Measurements from ENCODE around the gene ZNF629. TPM values are rescaled to one million over a fixed set of nuclear protein-coding genes. Genes with fewer than 3 reads are reported as not detected.

Gene ZNF629
- total RNA-seq, 2 donors from 2014 or later, result 21.2 to 22.9 TPM

DNA sequence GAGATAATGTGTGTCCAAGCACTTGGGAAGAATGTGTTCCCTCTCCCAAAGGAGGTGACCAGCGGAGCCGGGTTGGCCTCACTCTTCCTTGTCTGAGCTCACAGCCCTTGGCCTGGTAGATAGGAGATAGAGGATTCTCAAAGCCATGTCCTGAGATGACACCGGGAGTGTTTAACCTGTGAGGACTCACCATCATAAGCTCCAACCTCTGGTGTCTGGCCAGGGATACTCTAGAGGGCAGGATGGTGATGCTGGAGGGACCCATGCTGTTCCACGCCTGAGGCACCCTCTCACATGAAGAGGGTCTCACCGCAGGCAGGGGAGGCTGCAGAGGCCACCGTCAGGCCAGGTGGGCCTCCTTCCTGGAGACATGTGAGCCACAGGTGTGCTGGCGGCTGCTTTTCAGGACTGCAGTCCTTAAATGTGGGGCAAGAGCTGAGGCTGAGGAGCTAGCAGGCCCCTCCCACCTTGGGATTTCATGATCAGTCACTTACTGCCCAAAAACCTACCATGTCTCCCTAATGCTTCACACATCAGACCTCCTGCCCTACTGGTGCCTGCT, 6.6 kb upstream of the ZNF629 start:
- H3K27ac ChIP-seq, result no peak overlapping the region
- H3K4me3 ChIP-seq, result no peak overlapping the region
- DNase-seq (ENCODE audit: low spot score), result no peak
- H3K27me3 ChIP-seq, result no peaks in the 10 kb centered on the region
- TF ChIP-seq, protein P1, sequence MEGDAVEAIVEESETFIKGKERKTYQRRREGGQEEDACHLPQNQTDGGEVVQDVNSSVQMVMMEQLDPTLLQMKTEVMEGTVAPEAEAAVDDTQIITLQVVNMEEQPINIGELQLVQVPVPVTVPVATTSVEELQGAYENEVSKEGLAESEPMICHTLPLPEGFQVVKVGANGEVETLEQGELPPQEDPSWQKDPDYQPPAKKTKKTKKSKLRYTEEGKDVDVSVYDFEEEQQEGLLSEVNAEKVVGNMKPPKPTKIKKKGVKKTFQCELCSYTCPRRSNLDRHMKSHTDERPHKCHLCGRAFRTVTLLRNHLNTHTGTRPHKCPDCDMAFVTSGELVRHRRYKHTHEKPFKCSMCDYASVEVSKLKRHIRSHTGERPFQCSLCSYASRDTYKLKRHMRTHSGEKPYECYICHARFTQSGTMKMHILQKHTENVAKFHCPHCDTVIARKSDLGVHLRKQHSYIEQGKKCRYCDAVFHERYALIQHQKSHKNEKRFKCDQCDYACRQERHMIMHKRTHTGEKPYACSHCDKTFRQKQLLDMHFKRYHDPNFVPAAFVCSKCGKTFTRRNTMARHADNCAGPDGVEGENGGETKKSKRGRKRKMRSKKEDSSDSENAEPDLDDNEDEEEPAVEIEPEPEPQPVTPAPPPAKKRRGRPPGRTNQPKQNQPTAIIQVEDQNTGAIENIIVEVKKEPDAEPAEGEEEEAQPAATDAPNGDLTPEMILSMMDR (IDR thresholded peaks at IDR 0.05), result no peak
- H3K4me1 ChIP-seq, result no peaks in the 10 kb centered on the region
- no peaks in the 10 kb centered on the region for H3K36me3 ChIP-seq
- H3K9me3 ChIP-seq, result no peaks in the 10 kb centered on the region

GRCh38 chr16:30787613-30788378, 791 bp upstream of the ZNF629 start:
- TF ChIP-seq, protein P1 (IDR thresholded peaks at IDR 0.05), result peak in 1 of 2 donors; percentile 17
- Histone ChIP-seq H3K36me3 (peaks cover 11% of the 10 kb centered on the region), H3K27ac (peak overlapping the region; percentile 92 to 95), H3K9me3 (no peaks in the 10 kb centered on the region), H3K27me3 (no peaks in the 10 kb centered on the region), H3K4me3 (peak overlapping the region; percentile 93 to 96), H3K4me1 (peaks cover 0 to 25% of the 10 kb centered on the region in 2 donors)
- no peak for DNase-seq (ENCODE audit: low spot score)

DNA sequence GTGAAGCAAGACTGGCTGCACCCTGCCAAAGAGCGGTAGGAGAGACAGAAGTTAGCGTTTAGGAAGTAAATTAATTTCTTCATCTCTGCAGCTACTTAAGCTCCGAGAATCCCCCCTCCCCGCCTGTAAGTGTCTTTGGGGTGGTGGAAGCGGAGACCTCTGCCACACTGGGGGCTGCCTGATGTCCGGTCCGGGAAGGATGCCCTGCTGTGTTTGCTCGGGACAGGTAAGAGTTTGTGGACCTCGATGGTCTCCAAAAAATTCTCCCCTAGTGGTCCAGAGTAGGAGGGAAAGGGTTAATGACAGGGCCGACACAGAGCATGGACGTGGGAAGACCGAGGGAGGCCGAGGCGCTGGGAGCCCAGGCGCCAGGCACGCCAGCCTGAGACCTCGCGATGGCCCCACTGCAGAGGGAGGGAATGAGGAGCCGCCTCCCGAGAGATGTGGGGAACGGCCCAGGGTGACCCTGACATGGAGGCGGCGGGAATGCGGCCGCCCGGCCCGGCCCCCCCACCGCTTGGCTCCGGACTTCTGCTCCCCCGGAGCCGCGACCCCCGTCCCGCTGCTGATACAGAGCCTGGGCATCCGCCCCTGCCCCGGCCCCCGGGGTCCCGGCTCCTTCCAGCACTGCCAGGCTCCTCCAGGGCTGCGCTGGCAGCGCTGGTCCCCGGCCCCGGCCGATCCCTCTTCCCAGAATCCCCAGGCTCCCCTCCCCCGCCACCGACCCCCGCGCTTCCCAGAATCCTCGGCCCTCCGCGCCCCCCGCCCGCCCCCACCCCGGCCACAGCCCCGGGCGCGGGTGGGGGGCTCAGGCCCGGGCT, 680 bp downstream of the ZNF629 start:
- H3K4me1 ChIP-seq, result peaks cover 0 to 25% of the 10 kb centered on the region in 2 donors
- no peak for DNase-seq (ENCODE audit: low spot score)
- H3K27ac ChIP-seq, result peak overlapping the region; percentile 92 to 95
- TF ChIP-seq, protein P1 (IDR thresholded peaks at IDR 0.05), result no peak
- no peaks in the 10 kb centered on the region for H3K9me3 ChIP-seq
- H3K4me3 ChIP-seq, result peak overlapping the region; percentile 93 to 96
- peaks cover 25% of the 10 kb centered on the region for H3K36me3 ChIP-seq
- H3K27me3 ChIP-seq, result no peaks in the 10 kb centered on the region

GRCh38 chr16:30785126-30786106, 1.6 kb downstream of the ZNF629 start:
- Histone ChIP-seq H3K4me1 (peaks cover 0 to 25% of the 10 kb centered on the region in 2 donors), H3K27me3 (no peaks in the 10 kb centered on the region), H3K27ac (peak overlapping the region; percentile 92 to 95), H3K4me3 (peak overlapping the region in 1 of 2 donors; percentile 93), H3K9me3 (no peaks in the 10 kb centered on the region), H3K36me3 (peaks cover 25% of the 10 kb centered on the region)
- TF ChIP-seq, protein P1 (IDR thresholded peaks at IDR 0.05), result no peak
- DNase-seq (ENCODE audit: low spot score), result no peak

- H3K4me3 ChIP-seq, result no peak overlapping the region
Measured at GRCh38 chr16:30784215-30784614, 2.8 kb downstream of the ZNF629 start.

More at GRCh38 chr16:30784215-30784614, 2.8 kb downstream of the ZNF629 start:
- Histone ChIP-seq H3K9me3 (no peaks in the 10 kb centered on the region), H3K27ac (no peak overlapping the region), H3K27me3 (no peaks in the 10 kb centered on the region), H3K36me3 (peaks cover 25% of the 10 kb centered on the region), H3K4me1 (peaks cover 0 to 25% of the 10 kb centered on the region in 2 donors)
- TF ChIP-seq, protein P1 (IDR thresholded peaks at IDR 0.05), result no peak
- no peak for DNase-seq (ENCODE audit: low spot score)

Data from right atrium auricular region (tissue), 2 donors.